Measurements from ENCODE around the gene CDCA8. TPM values are rescaled to one million over a fixed set of nuclear protein-coding genes. Genes with fewer than 3 reads are reported as not detected.

Gene CDCA8
- total RNA-seq, 1 experiment from 2014 or later, result 51.7 TPM

DNA sequence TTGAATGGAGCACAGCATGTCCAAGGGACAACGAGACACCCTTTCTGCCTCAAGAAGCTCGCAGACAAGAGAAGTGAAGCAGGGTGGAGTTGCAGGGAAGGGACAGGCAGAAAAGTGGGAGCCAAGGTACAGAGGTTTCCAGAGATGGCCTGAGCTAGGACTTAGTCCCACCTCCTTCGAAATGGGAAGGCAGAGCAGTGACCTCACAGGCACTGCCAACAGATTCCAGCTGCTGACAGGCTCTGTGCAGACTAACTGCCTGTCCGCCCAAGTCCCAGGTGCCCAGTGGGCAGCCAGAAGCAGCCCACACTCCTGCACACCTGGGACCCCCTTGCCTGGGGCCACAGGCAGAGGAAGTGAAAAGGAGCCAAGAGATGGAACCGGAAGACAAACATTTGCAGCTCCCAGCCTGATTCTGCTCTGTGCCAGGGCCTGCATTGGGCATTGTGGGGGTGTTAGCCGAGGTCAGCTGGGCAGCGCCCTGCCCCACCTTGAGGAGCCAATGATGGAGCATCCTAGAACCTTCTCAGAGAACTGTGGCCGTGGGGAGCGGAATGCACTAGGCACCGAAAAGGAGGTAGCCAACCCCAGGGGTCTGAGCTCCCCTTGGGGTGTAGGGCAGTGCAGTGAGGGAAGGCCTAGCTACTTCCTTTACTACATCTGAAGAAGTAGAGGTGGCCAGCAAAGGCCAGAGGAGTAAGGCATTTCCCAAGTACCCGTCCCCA lies 30.1 kb upstream of the CDCA8 start:
- no peak overlapping the region for H2AFZ ChIP-seq (ENCODE audit: low read depth, low read length, poor library complexity, severe bottlenecking)
- ChIA-PET POLR2A (no interaction called here), CTCF (no interaction called here), RAD21 (ENCODE audit: low non-redundant PET in 1 of 2, low total read pairs in 2 of 2, uncharacterized antibody in 2 of 2, unreplicated experiment in 2 of 2) (no interaction called here)
- intact Hi-C loops (cut with micrococcal nuclease), result no loop called here
- no peak overlapping the region for H3K9ac ChIP-seq (ENCODE audit: low read length)
- no peaks in the 10 kb centered on the region for H3K9me2 ChIP-seq (ENCODE audit: insufficient read depth)
- no peaks in the 10 kb centered on the region for H3K4me1 ChIP-seq (ENCODE audit: control insufficient read depth in 1 of 2, insufficient read depth in 2 of 2, low read length in 2 of 2)
- no peak overlapping the region for H3K27ac ChIP-seq (ENCODE audit: low read depth, low read length)
- no peak; the same call in 1 of the 2 replicates for ATAC-seq
- no peaks in the 10 kb centered on the region for H3K79me2 ChIP-seq (ENCODE audit: insufficient read depth, low read length)
- TF ChIP-seq ELF1 (IDR thresholded peaks at IDR 0.05; ENCODE audit: borderline replicate concordance, low read depth), result no peak
- no peak for TF ChIP-seq SIN3A (IDR thresholded peaks at IDR 0.05; ENCODE audit: low read depth)
- TF ChIP-seq CBX3 (IDR thresholded peaks at IDR 0.05; ENCODE audit: low read depth), result no peak
- TF ChIP-seq JUND (IDR thresholded peaks at IDR 0.05), result no peak
- TF ChIP-seq, protein P1, sequence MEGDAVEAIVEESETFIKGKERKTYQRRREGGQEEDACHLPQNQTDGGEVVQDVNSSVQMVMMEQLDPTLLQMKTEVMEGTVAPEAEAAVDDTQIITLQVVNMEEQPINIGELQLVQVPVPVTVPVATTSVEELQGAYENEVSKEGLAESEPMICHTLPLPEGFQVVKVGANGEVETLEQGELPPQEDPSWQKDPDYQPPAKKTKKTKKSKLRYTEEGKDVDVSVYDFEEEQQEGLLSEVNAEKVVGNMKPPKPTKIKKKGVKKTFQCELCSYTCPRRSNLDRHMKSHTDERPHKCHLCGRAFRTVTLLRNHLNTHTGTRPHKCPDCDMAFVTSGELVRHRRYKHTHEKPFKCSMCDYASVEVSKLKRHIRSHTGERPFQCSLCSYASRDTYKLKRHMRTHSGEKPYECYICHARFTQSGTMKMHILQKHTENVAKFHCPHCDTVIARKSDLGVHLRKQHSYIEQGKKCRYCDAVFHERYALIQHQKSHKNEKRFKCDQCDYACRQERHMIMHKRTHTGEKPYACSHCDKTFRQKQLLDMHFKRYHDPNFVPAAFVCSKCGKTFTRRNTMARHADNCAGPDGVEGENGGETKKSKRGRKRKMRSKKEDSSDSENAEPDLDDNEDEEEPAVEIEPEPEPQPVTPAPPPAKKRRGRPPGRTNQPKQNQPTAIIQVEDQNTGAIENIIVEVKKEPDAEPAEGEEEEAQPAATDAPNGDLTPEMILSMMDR (IDR thresholded peaks at IDR 0.05 in 2 of 3, conservative IDR thresholded peaks at IDR 0.05 in 1 of 3; ENCODE audit: borderline replicate concordance in 1 of 3, insufficient read depth in 1 of 3, low read depth in 2 of 3, low read length in 2 of 3), result no peak
- no peak for TF ChIP-seq RAD21 (IDR thresholded peaks at IDR 0.05; ENCODE audit: low read depth)
- TF ChIP-seq POLR2AphosphoS5 (IDR thresholded peaks at IDR 0.05; ENCODE audit: low read depth, low read length), result no peak
- no peak for TF ChIP-seq EZH2phosphoT487 (IDR thresholded peaks at IDR 0.05; ENCODE audit: borderline replicate concordance)
- TF ChIP-seq EGR1 (IDR thresholded peaks at IDR 0.05; ENCODE audit: low read depth), result no peak
- TF ChIP-seq TCF7L2 (IDR thresholded peaks at IDR 0.05; ENCODE audit: borderline replicate concordance, extremely low read depth, insufficient read depth, insufficient read length), result no peak
- H4K20me1 ChIP-seq (ENCODE audit: insufficient read depth), result no peaks in the 10 kb centered on the region
- no peaks in the 10 kb centered on the region for H3K27me3 ChIP-seq (ENCODE audit: insufficient read depth, low read length)
- H3K4me3 ChIP-seq (replicated peaks in 1 of 2; ENCODE audit: low read depth in 1 of 2, low read length in 2 of 2), result no peak overlapping the region
- no peaks in the 10 kb centered on the region for H3K9me3 ChIP-seq (ENCODE audit: control insufficient read depth in 1 of 2, insufficient read depth in 1 of 2, low read depth in 1 of 2, low read length in 2 of 2)
- DNase-seq (ENCODE audit: low read depth, low spot score), result no peak
- H3K36me3 ChIP-seq (ENCODE audit: control insufficient read depth in 1 of 2, insufficient read depth in 2 of 2, low read length in 2 of 2), result no peaks in the 10 kb centered on the region
- no peak overlapping the region for H3K4me2 ChIP-seq (ENCODE audit: low read length)
- BruUV-seq (replicated peaks), result no TSS peak
